Activated CD8-positive, alpha-beta memory T cell treated with anti-CD3 and anti-CD28 coated beads, Interleukin-2, amount 50 U/mL, for 48 hours (primary cell): ENCODE data around the gene TOB1.

Experiments used
- DNase-seq: peaks from one replicate; pipeline ENCODE4 v3.0.0-alpha.2; 2020

The TOB1 gene

DNA sequence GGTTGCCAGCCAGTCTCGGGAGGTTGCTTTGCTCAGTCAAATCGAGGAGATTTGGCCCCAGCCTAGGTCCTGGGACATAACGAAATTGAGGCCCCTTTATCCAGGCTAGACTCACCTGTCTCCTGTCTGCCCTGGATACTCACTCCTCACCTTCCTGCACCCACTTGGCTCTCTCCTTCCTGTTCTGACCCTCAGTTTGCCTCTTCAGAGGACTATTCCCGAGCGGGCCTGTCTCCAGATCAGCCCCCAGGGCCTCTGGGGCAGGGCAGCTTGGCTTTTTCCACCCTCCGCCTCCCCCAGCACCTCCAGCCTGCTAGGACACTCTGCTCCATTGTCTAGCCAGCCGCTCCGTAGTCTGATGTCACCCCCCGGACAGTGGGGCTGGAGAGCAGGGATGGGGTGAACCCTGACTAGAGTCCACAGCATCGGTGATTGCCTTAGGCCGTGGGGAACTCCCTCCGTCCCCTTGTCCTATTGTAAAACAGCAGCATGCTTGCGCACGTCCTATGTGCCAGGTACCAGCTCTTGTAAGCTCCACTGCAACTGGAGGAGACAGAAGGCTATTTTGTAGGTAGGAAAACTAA, 21.9 kb downstream of the TOB1 start:
- no peak for DNase-seq

DNA sequence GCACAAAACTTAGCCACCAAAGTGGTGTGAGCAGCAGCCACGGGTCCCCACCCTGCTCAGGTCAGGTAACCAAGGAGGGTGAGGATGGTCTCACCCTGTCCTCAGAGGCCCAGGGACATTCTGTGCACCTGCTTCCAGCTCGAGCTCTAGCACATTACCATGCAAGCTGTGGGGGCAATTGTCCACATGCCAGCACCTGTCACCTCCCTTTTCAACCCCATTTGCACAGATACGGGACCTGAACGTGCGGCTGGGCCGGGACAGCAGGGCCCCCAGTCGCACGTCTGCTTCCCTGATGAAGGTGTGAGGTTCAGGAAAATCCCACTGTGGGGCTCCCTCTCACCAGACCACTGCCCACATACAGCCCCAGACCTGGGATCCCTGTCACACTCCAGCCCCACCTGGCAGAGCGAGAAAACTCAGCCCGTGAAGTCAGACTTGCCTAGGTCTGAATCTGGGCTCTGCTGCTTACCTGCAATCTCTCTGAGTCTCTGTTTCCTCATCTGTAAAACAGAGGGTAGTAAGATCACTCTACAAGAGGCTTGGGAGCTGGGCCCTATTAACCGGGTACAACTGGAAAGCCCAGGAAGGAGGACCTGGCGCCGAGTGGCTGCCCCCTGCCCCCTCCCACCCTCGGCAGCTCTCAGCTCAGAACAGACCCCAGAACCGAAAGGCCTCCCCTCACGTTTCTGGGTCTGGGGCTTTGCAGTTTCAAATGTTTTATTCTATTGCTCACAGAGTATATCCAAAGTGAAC, 22.8 kb downstream of the TOB1 start:
- DNase-seq = no peak

DNA sequence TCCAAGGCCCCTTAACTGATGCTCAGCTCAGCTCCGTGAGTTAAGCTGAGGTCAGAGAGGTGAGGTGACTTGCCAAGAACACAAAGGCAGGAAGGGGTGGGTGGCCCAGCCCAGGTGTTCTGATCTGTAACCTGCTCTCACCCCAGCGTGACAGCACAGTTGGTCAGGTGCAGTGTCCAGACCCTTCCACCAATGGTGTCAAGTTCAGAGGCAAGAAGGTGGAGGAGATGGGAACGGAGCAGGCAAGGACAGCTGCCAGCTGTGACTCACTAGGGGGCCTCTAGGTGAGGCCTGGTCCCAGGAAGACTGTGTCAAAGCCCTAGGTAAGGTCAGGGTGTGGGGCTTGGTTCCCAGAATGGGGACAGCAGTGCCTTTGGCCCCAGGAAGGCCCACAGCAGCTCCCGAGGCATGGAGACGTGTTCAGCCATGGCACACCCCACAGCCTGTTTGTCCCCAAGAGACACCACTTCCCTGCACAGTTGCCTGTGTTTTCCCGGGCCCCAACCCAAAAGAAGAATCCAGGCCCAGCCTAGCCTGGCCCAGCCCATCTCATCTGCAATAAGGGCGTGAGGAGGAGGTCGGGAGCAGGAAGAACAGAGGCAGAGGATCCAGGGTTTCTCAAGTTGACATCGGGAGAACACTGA, 23.5 kb downstream of the TOB1 start:
- DNase-seq = no peak

- peak; percentile 76 for DNase-seq
Observed at GRCh38 chr17:50841949-50842354, 24.2 kb downstream of the TOB1 start.

DNA sequence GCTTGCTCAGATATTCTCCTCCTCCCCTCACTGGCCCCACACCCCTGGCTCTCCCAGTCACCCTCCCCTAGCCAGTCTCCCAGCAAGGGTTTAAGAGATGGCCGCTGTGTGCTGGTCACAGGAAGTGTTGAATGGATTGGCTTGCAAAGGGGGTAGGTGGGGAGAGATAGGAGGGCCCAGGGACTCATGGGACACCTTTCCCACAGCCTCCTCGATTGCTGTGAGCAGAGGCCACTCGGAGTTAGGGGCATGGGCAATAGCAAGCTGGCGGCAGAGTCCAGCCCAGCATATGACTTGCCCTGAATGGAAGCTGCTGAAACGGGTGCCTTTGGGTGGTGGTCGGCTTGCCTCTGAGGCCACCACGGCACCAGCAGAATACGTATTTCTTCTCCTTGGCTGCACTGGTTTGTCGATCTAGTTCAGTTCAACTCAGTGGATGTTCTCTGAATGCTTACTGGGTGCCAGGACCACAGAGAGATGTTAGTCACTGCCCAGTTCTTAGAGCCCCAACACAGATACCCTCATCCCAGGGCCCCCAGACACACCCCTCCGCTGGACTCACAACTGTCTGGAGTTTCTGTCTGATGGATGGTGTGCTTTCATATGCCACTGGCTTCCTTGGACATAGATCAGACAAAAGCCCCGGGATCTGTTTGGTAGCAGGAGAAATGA, 24.7 kb downstream of the TOB1 start:
- DNase-seq = no peak

DNA sequence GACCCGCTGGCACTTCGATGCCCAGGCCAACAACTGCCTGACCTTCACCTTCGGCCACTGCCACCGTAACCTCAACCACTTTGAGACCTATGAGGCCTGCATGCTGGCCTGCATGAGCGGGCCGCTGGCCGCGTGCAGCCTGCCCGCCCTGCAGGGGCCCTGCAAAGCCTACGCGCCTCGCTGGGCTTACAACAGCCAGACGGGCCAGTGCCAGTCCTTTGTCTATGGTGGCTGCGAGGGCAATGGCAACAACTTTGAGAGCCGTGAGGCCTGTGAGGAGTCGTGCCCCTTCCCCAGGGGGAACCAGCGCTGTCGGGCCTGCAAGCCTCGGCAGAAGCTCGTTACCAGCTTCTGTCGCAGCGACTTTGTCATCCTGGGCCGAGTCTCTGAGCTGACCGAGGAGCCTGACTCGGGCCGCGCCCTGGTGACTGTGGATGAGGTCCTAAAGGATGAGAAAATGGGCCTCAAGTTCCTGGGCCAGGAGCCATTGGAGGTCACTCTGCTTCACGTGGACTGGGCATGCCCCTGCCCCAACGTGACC, 25.8 kb downstream of the TOB1 start:
- DNase-seq = no peak

- DNase-seq = no peak
Observed at GRCh38 chr17:50839591-50840310, 26.4 kb downstream of the TOB1 start.

GRCh38 chr17:50837980-50838954, 27.9 kb downstream of the TOB1 start:
- DNase-seq = no peak

GRCh38 chr17:50837286-50837979, 28.7 kb downstream of the TOB1 start:
- DNase-seq = no peak

- DNase-seq = peak; percentile 40
Observed at GRCh38 chr17:50836826-50837225, 29.3 kb downstream of the TOB1 start.

- no peak for DNase-seq
Observed at GRCh38 chr17:50835301-50836234, 30.6 kb downstream of the TOB1 start, which contains the start of gene WFIKKN2. Gene WFIKKN2, plus strand, starts transcription at chr17:50835586. Its CDS starts 352 bp downstream, at chr17:50835938.

- no peak for DNase-seq
Observed at GRCh38 chr17:50834429-50835300, 31.5 kb downstream of the TOB1 start.

DNA sequence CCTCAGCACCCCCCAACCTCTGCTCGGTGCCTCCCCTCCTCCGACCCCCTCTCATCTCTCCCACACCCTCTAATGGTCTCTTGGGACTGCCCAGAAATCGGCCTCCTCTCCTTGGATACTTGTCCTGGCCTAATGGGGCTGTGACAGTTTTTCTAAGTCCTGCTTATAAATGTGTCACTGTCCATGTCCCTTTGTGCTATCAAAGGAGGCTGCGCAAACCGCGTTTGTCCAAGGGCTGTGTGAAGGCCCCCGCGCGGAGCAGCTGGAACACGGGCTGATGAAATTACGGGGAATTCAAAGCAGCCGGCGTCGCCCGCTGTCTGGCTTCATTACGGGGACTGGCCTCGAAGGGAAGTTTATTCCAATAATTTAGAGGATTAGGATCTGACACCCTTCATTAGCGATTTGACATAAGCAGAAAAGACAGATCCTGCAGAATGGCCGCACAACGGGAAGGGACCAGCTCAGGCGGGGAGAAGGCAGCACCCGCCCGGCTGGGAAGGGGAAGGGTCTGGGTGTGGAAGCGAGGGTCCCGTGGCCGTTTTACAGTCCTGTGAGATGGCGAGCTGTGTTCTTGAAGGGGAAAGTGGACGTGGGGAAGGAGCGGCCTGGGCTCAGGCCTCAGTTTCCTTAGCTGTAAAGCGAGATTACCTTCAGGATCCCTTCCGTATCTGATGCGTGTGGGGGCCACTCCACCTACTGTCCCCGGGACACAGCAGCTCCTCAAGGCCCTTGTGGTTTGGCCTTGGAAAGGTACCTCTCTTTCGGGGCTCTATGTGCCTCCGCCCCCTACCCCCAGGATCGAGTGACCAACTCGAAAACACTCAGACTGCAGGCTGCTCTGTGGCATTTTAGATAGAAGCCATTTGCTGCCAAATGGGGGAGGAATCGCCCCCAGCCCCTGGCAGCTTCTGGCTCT, 32.4 kb downstream of the TOB1 start:
- no peak for DNase-seq

DNA sequence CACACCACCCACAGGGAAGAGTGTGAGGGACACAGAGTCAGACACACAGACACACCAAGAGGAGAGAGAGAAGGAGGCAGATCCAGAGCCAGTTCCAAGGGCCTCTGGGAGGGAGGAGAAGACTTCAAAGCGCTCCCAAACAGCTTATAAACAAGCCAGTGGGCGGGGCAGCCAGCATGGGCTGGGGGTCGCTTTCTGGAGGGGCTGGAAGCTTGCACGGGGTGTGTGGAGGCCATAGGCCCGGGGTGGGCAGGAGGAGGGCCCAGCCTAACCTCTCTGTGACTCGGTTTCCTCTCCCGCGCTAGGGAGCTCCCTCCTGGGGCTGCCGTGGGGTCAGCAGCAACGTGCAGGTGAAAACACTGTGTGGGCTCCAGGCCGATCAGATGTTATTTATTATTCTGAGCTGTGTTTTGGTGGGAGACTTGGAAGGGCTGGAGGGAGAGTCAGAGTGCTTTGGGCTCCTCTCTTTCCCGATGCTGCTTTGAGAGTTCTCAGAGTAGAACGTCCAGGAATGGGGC, 33.2 kb downstream of the TOB1 start:
- no peak for DNase-seq

DNA sequence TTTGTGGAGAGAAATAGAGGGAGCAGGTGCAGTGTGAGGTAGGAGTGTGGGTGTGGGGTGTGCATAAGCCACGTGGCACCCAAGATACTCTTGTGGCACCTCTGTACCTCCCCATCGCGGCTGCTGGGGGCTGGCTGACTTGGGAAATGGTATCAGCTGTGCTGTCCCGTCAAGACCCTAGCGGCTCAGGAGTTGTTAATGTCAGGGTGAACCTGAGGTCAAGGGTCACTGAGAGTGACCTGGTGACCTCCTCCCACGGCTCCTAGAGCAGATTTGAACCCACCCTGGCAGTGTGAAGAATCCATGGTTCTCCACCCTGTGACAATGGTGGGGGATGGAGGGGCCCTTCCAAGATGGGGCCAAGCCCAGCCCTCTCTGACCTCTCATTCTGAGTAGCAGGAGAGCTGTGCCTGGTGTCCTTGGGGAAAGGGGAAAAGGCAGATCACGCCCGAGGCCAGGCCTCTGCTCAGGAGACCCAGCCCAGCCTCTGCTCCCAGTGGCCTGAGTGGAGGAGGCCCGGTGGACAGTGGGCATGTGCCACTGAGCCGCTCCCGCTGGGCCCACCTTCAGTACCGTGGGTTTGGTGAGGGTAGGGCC, 33.8 kb downstream of the TOB1 start:
- no peak for DNase-seq

DNA sequence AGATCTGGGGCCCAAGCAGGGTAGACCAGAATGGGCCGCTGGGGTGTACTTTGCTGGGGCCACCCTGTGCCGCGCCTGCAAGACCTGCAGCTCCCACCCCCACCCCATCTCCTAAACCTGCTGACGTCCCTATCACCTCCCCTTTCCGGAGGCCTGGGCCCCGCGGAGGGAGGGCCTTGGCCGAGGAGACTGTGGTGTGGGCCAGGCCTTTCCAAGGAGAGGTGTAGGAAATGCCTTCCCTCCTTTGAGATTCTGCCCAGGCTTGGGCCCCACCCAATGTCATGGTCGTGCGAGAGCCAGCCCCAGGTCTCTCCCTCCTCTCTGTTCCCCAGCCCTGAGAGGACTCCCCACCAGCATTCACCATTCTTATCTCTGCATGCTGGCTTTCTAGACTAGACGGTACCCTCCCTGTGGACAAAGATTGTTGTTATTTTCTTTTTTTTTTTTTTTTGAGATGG, 34.7 kb downstream of the TOB1 start:
- no peak for DNase-seq

DNA sequence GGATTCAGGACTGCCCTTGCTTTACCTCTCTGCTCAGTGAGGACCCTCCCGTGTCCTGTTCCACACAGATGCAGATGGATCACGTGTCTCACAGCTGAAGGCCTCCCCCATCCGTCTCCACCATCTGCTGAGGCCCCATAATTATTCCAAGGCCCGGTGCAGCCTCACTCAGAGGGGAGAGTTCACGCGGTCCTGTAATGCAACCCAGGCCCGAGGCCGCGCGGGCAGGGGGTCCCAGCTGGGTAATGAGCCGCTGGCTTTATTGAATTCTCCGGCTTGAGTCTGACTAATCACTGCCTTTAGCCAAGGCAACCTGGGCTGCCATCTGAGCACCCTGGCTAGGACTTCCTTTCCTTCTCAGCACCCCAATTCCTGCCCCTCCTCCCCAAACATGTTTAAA, 35.2 kb downstream of the TOB1 start:
- DNase-seq = no peak
